IMR-90 (cell line): ENCODE data around the gene ZFPL1. TPM values are rescaled to one million over a fixed set of nuclear protein-coding genes. Genes with fewer than 3 reads are reported as not detected.

Experiments
- ATAC-seq: fragments of 200-7000 bp; cut with Tn5 transposase; 2 replicates; pipeline ENCODE4 v1.9.1; 2020; ENCODE audit warnings: low read depth, mild to moderate bottlenecking, moderate library complexity
- BruUV-seq: library from RNA; stranded (reverse); fragments of 400-500 nt; replicated peaks from 2 replicates; lab custom pipeline; 2021; lab: Mats Ljungman, UMichigan
- CTCF ChIA-PET: fragments of 300-600 bp; formaldehyde crosslinking; extraction: SDS; loops from one replicate; lab custom pipeline; 2021; ENCODE audit warnings: antibody characterized with exemption; lab: Yijun Ruan, JAX
- POLR2A ChIA-PET: fragments of 300-600 bp; sonication (Branson Sonifier 250); formaldehyde crosslinking; loops from one replicate; lab custom pipeline; 2022; ENCODE audit warnings: antibody characterized with exemption; ENCODE audit not compliant: unreplicated experiment; lab: Charles Lee
- DNase-seq: peaks from one replicate; pipeline ENCODE4 v3.0.0; 2013
- H2AFZ ChIP-seq: replicated peaks from 2 replicates; pipeline ENCODE3; 2013; ENCODE audit warnings: low read length, mild to moderate bottlenecking; ENCODE audit not compliant: poor library complexity
- H2AK5ac ChIP-seq: 2 replicates; pipeline ENCODE4 v1.6.1; 2013; ENCODE audit warnings: low read depth, low read length, inconsistent platforms
- H2AK9ac ChIP-seq: replicated peaks from 2 replicates; pipeline ENCODE3; 2013; ENCODE audit warnings: mild to moderate bottlenecking, low read depth, low read length, moderate library complexity; ENCODE audit not compliant: poor library complexity
- H2BK120ac ChIP-seq: 2 replicates; pipeline ENCODE4 v1.6.1; 2013; ENCODE audit warnings: low read depth, low read length, inconsistent platforms
- H2BK15ac ChIP-seq: 3 replicates; pipeline ENCODE4 v1.6.1; 2013; ENCODE audit warnings: low read depth, low read length, inconsistent platforms
- H2BK20ac ChIP-seq: 2 replicates; pipeline ENCODE4 v1.6.1; 2013; ENCODE audit warnings: low read depth, mild to moderate bottlenecking, inconsistent platforms, low read length, moderate library complexity
- H2BK5ac ChIP-seq: 2 replicates; pipeline ENCODE4 v1.6.1; 2013; ENCODE audit warnings: mild to moderate bottlenecking, low read depth, low read length, inconsistent platforms; ENCODE audit not compliant: poor library complexity, severe bottlenecking
- H3K14ac ChIP-seq: replicated peaks from 2 replicates; pipeline ENCODE4 v1.6.1; 2013; ENCODE audit warnings: low read depth, low read length, inconsistent platforms
- H3K18ac ChIP-seq: 2 replicates; pipeline ENCODE4 v1.6.1; 2013; ENCODE audit warnings: low read depth, low read length, control low read depth
- H3K23ac ChIP-seq: 2 replicates; pipeline ENCODE4 v1.6.1; 2013; ENCODE audit warnings: low read depth, low read length, inconsistent platforms
- H3K27ac ChIP-seq: 2 replicates; pipeline ENCODE4 v1.5.1; 2013; ENCODE audit warnings: mild to moderate bottlenecking, control low read depth, low read length; ENCODE audit not compliant: insufficient read depth
- H3K27me3 ChIP-seq: 2 replicates; pipeline ENCODE4 v1.6.1; 2013; ENCODE audit warnings: low read length; ENCODE audit not compliant: control insufficient read depth, insufficient read depth
- H3K36me3 ChIP-seq: 2 replicates; pipeline ENCODE4 v1.6.1; 2013; ENCODE audit warnings: low read length, mixed read lengths; ENCODE audit not compliant: control insufficient read depth, insufficient read depth
- H3K4ac ChIP-seq: 2 replicates; pipeline ENCODE4 v1.6.1; 2013; ENCODE audit warnings: low read depth, low read length, inconsistent platforms
- H3K4me1 ChIP-seq: 2 replicates; pipeline ENCODE4 v1.6.1; 2013; ENCODE audit warnings: low read length, mixed read lengths; ENCODE audit not compliant: control insufficient read depth, insufficient read depth
- H3K4me2 ChIP-seq: 2 replicates; pipeline ENCODE4 v1.6.1; 2013; ENCODE audit warnings: low read depth, mild to moderate bottlenecking, control low read depth, low read length, moderate library complexity
- H3K4me3 ChIP-seq: 2 replicates; pipeline ENCODE4 v1.5.1; 2013; ENCODE audit warnings: low read depth, mild to moderate bottlenecking, control low read depth, low read length, moderate library complexity; ENCODE audit not compliant: insufficient read depth
- H3K56ac ChIP-seq: 2 replicates; pipeline ENCODE4 v1.6.1; 2013; ENCODE audit warnings: low read length, inconsistent platforms; ENCODE audit not compliant: insufficient read depth; ENCODE audit errors: extremely low read depth
- H3K79me1 ChIP-seq, 2 experiments: 2 replicates each; pipeline ENCODE4 v1.6.1; 2013; ENCODE audit warnings: low read length in 2 of 2, inconsistent platforms in 1 of 2, low read depth in 1 of 2
- H3K9ac ChIP-seq: 2 replicates; pipeline ENCODE4 v1.6.1; 2013; ENCODE audit warnings: low read depth, low read length, control low read depth
- H3K9me1 ChIP-seq: 2 replicates; pipeline ENCODE4 v1.6.1; 2013; ENCODE audit warnings: low read length, inconsistent platforms; ENCODE audit not compliant: insufficient read depth
- H3K9me3 ChIP-seq: 2 replicates; pipeline ENCODE4 v1.6.1; 2013; ENCODE audit warnings: low read length; ENCODE audit not compliant: control insufficient read depth, insufficient read depth
- H4K20me1 ChIP-seq: 2 replicates; pipeline ENCODE4 v1.6.1; 2013; ENCODE audit warnings: low read length, inconsistent platforms; ENCODE audit not compliant: insufficient read depth
- H4K5ac ChIP-seq: 2 replicates; pipeline ENCODE4 v1.6.1; 2013; ENCODE audit warnings: mild to moderate bottlenecking, low read depth, low read length, control low read depth
- H4K8ac ChIP-seq, 2 experiments: 2 replicates each; pipeline ENCODE4 v1.6.1; 2013; ENCODE audit warnings: low read depth in 2 of 2, low read length in 2 of 2, control low read depth in 1 of 2, inconsistent platforms in 1 of 2
- H4K91ac ChIP-seq: 2 replicates; pipeline ENCODE4 v1.6.1; 2013; ENCODE audit warnings: low read depth, low read length, inconsistent platforms; ENCODE audit not compliant: insufficient read depth
- BHLHE40 ChIP-seq: fragments of 150-350 bp; IDR thresholded peaks from 2 replicates; pipeline ENCODE4 v1.6.1; 2016; ENCODE audit warnings: mild to moderate bottlenecking, low read depth, low read length
- CEBPB ChIP-seq: IDR thresholded peaks from 2 replicates; pipeline ENCODE4 v1.6.1; 2012; ENCODE audit warnings: low read depth, low read length, improper control_type of control experiment
- FOS ChIP-seq: fragments of 150-350 bp; IDR thresholded peaks from 2 replicates; pipeline ENCODE4 v1.6.1; 2016; ENCODE audit warnings: low read depth, low read length
- MAFK ChIP-seq: IDR thresholded peaks from 2 replicates; pipeline ENCODE4 v1.6.1; 2012; ENCODE audit warnings: low read depth, low read length, improper control_type of control experiment
- MAZ ChIP-seq: IDR thresholded peaks from 2 replicates; pipeline ENCODE4 v1.6.1; 2012; ENCODE audit warnings: low read depth, mild to moderate bottlenecking, low read length, improper control_type of control experiment, moderate library complexity, borderline replicate concordance
- MXI1 ChIP-seq: IDR thresholded peaks from 2 replicates; pipeline ENCODE4 v1.6.1; 2012; ENCODE audit warnings: low read depth, mild to moderate bottlenecking, low read length, moderate library complexity, borderline replicate concordance
- NFE2L2 ChIP-seq: fragments of 150-350 bp; IDR thresholded peaks from 2 replicates; pipeline ENCODE4 v1.6.1; 2016; ENCODE audit warnings: low read depth, mild to moderate bottlenecking, low read length
- POLR2A ChIP-seq: IDR thresholded peaks from 2 replicates; pipeline ENCODE4 v1.6.1; 2012; ENCODE audit warnings: mild to moderate bottlenecking, low read depth, low read length
- RCOR1 ChIP-seq: IDR thresholded peaks from 2 replicates; pipeline ENCODE4 v1.6.1; 2012; ENCODE audit warnings: mild to moderate bottlenecking, low read length, improper control_type of control experiment; ENCODE audit not compliant: insufficient replicate concordance
- USF2 ChIP-seq: fragments of 150-350 bp; IDR thresholded peaks from 2 replicates; pipeline ENCODE4 v1.6.1; 2017; ENCODE audit warnings: mild to moderate bottlenecking, antibody characterized with exemption, low read length, low read depth
- WGBS, 2 experiments: methylation state at CpG; one replicate each; pipeline versions ENCODE4 v1.1.5 to v1.1.7; 2013; ENCODE audit warnings: missing lambda C conversion rate in 2 of 2; ENCODE audit not compliant: insufficient read length in 1 of 2; ENCODE audit errors: extremely low coverage in 2 of 2; 5-methylcytosine and 5-hydroxymethylcytosine counted together
- dilution Hi-C: fragments of 300-500 bp; cut with HindIII; formaldehyde crosslinking; loops from one replicate; pipeline ENCODE4 v1.14.3; 2018; ENCODE audit warnings: low sequenced_read_pairs; ENCODE audit not compliant: unreplicated experiment
- in situ Hi-C: fragments of 300-500 bp; cut with MboI; formaldehyde crosslinking; loops from 3 replicates; pipeline ENCODE4 v1.14.3; 2019; ENCODE audit warnings: low sequenced_read_pairs, inconsistent platforms, mixed read lengths
- intact Hi-C: fragments of 100-400 bp; cut with micrococcal nuclease; formaldehyde crosslinking; loops from 2 replicates; pipeline ENCODE4 v1.10.0; 2022
- polyA plus RNA-seq, 3 experiments: library from polyadenylated mRNA; depleted of rRNA; stranded (reverse); fragments of >200 nt; gene quantifications; 2 replicates each; pipeline ENCODE4 v1.2.3, GENCODE V29; 2012; ENCODE audit warnings: low replicate concordance in 1 of 3
- total RNA-seq: library from RNA; depleted of rRNA; stranded (reverse); fragments of >200 nt; gene quantifications from 2 replicates; pipeline ENCODE4 v1.2.3, GENCODE V29; 2012

The ZFPL1 gene
- total and polyA plus RNA-seq, 2 of the 4 experiments (the other 2 are of a cell fraction), result 24.0 to 67.5 TPM

- BruUV-seq, result no TSS peak
- Histone ChIP-seq H3K14ac (no peak overlapping the region), H2BK15ac (no peak overlapping the region), H4K5ac (no peak overlapping the region), H3K27me3 (no peaks in the 10 kb centered on the region), H3K18ac (no peak overlapping the region), H3K27ac (no peak overlapping the region), H2AK5ac (no peak overlapping the region), H3K4me2 (no peak overlapping the region), H3K9me1 (peaks cover 13% of the 10 kb centered on the region; the same call in 1 of the 2 replicates), H2BK5ac (no peak overlapping the region), H3K56ac (no peak overlapping the region), H4K91ac (no peak overlapping the region), H3K9ac (no peak overlapping the region), H2AK9ac (no peak overlapping the region), H3K9me3 (no peaks in the 10 kb centered on the region), H4K8ac (no peak overlapping the region), H3K79me1 (peaks cover 17 to 37% of the 10 kb centered on the region in 2 experiments), H2BK20ac (no peak overlapping the region), H3K36me3 (peaks cover 13% of the 10 kb centered on the region), H3K4me1 (no peaks in the 10 kb centered on the region), H2AFZ (no peak overlapping the region), H2BK120ac (no peak overlapping the region), H4K20me1 (peaks cover 5% of the 10 kb centered on the region; the same call in 1 of the 2 replicates), H3K23ac (0 out of 2 replicates have a peak overlapping the region, but pooled peaks have one; percentile 38), H3K4ac (no peak overlapping the region), H3K4me3 (no peak overlapping the region)
- WGBS, 2 experiments, result 80% methylated on average over 2 of the region's 6 CpGs; no CpG with 5 or more reads in 1 of the 2 experiments
- intact Hi-C loops (no loop called here), dilution Hi-C loops (no loop called here), in situ Hi-C loops (no loop called here)
- ChIA-PET POLR2A (no interaction called here), CTCF (interaction anchor here (1.1 kb wide), 1 partner anchor 15 kb away, joined by 3 read pairs; no protein-coding TSS in a partner anchor)
- no peak for ATAC-seq
- TF ChIP-seq RCOR1 (no peak), FOS (no peak), MAFK (no peak), USF2 (no peak), CEBPB (no peak), NFE2L2 (no peak), MXI1 (no peak), BHLHE40 (no peak), MAZ (no peak), POLR2A (no peak)
- no peak for DNase-seq
Measured at GRCh38 chr11:65042891-65043290, 41.1 kb upstream of the ZFPL1 start.
